Caco-2 (cell line): ENCODE measurements around the gene PLCG1. TPM values are rescaled to one million over a fixed set of nuclear protein-coding genes. Genes with fewer than 3 reads are reported as not detected.

Experiments used
- BruUV-seq: library from RNA; stranded (reverse); fragments of 400-500 nt; replicated peaks from 2 replicates; lab custom pipeline; 2021; lab: Mats Ljungman, UMichigan
- CTCF ChIA-PET: fragments of 300-600 bp; sonication (Branson Sonifier 250); formaldehyde crosslinking; loops from one replicate; lab custom pipeline; 2022; ENCODE audit warnings: antibody characterized with exemption; lab: Charles Lee
- POLR2A ChIA-PET: fragments of 300-600 bp; sonication (Branson Sonifier 250); formaldehyde crosslinking; loops from one replicate; lab custom pipeline; 2022; ENCODE audit warnings: antibody characterized with exemption; lab: Charles Lee
- DNase-seq, 2 experiments: peaks; one replicate each; pipeline versions ENCODE4 v3.0.0 to v3.0.0-alpha.2; 2020 to 2022
- H3K27me3 ChIP-seq: replicated peaks from 2 replicates; pipeline ENCODE4 v1.6.0; 2011; ENCODE audit warnings: low read length; ENCODE audit not compliant: control insufficient read depth, insufficient read depth
- H3K36me3 ChIP-seq: 2 replicates; pipeline ENCODE4 v1.5.1; 2011; ENCODE audit warnings: low read length; ENCODE audit not compliant: control insufficient read depth, insufficient read depth
- H3K4me1 ChIP-seq: fragments of 250-450 bp; sonication (Bioruptor Pico); 2 replicates; pipeline ENCODE4 v1.5.1; 2020; ENCODE audit warnings: mild to moderate bottlenecking
- H3K4me3 ChIP-seq: 2 replicates; pipeline ENCODE4 v1.5.1; 2011; ENCODE audit warnings: low read depth, mild to moderate bottlenecking, control low read depth, low read length
- H3K9me3 ChIP-seq: fragments of 250-450 bp; sonication (Bioruptor Pico); 2 replicates; pipeline ENCODE4 v1.5.1; 2020; ENCODE audit warnings: mild to moderate bottlenecking, moderate library complexity
- H3K27ac Mint-ChIP-seq: one replicate; pipeline ENCODE4 v1.8.0; 2022; ENCODE audit warnings: mixed read lengths; ENCODE audit not compliant: unreplicated experiment
- H3K27me3 Mint-ChIP-seq: one replicate; pipeline ENCODE4 v1.8.0; 2022; ENCODE audit warnings: mixed read lengths; ENCODE audit not compliant: insufficient read depth, unreplicated experiment
- H3K36me3 Mint-ChIP-seq: one replicate; pipeline ENCODE4 v1.8.0; 2022; ENCODE audit warnings: mild to moderate bottlenecking, mixed read lengths; ENCODE audit not compliant: insufficient read depth, unreplicated experiment
- H3K4me1 Mint-ChIP-seq: one replicate; pipeline ENCODE4 v1.8.0; 2022; ENCODE audit warnings: low read depth, mixed read lengths; ENCODE audit not compliant: unreplicated experiment
- H3K4me3 Mint-ChIP-seq: one replicate; pipeline ENCODE4 v1.8.0; 2022; ENCODE audit warnings: mild to moderate bottlenecking, moderate library complexity, mixed read lengths; ENCODE audit not compliant: unreplicated experiment
- H3K9me3 Mint-ChIP-seq: one replicate; pipeline ENCODE4 v1.8.0; 2022; ENCODE audit warnings: mixed read lengths; ENCODE audit not compliant: unreplicated experiment
- intact Hi-C: fragments of 100-400 bp; cut with micrococcal nuclease; formaldehyde crosslinking; loops from one replicate; pipeline ENCODE4 v1.10.0; 2022; ENCODE audit not compliant: unreplicated experiment
- total RNA-seq: library from RNA; stranded (reverse); gene quantifications from 2 replicates; pipeline ENCODE4 v1.2.3, GENCODE V29; 2022
- TF ChIP-seq, protein P1 (sequence below), 2 experiments: fragments of 200-600 bp in 1 of 2; IDR thresholded peaks; 1 replicate in 1 of 2; 2 replicates in 1 of 2; pipeline versions ENCODE4 v1.5.1 to v1.8.0; 2011 to 2022; ENCODE audit warnings: antibody characterized with exemption in 1 of 2, control low read depth in 1 of 2, inconsistent platforms in 1 of 2, low read depth in 1 of 2, low read length in 1 of 2, mild to moderate bottlenecking in 1 of 2, moderate library complexity in 1 of 2; ENCODE audit not compliant: insufficient read depth in 1 of 2, severe bottlenecking in 1 of 2, unreplicated experiment in 1 of 2

Gene PLCG1
- total RNA-seq, 1 experiment from 2014 or later = 196 TPM

DNA sequence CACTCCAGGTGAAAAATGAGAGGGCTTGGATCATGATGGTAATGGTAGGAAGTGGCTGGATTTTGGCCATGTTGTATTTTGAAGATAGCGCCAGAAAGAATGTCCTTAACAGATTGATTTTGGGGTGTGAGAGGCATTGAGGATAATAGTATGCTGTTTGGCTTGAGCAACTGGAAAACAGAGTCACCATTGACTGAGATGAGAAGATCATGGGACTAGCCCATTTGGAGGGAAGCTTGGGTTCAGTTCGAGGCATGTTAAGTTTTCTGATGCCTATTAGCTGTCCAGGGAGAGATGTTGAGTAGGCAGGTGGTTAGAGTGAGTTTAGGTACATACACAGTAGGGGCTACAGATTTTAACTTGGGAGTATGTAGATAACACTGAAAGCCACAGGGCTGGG is 23.3 kb downstream of the PLCG1 start:
- H3K4me3 ChIP-seq = no peak overlapping the region
- H3K27ac Mint-ChIP-seq = no peak overlapping the region
- H3K36me3 Mint-ChIP-seq = peaks cover 55% of the 10 kb centered on the region
- H3K4me1 Mint-ChIP-seq = peaks cover 23% of the 10 kb centered on the region
- no peaks in the 10 kb centered on the region for H3K27me3 ChIP-seq
- TF ChIP-seq, protein P1, sequence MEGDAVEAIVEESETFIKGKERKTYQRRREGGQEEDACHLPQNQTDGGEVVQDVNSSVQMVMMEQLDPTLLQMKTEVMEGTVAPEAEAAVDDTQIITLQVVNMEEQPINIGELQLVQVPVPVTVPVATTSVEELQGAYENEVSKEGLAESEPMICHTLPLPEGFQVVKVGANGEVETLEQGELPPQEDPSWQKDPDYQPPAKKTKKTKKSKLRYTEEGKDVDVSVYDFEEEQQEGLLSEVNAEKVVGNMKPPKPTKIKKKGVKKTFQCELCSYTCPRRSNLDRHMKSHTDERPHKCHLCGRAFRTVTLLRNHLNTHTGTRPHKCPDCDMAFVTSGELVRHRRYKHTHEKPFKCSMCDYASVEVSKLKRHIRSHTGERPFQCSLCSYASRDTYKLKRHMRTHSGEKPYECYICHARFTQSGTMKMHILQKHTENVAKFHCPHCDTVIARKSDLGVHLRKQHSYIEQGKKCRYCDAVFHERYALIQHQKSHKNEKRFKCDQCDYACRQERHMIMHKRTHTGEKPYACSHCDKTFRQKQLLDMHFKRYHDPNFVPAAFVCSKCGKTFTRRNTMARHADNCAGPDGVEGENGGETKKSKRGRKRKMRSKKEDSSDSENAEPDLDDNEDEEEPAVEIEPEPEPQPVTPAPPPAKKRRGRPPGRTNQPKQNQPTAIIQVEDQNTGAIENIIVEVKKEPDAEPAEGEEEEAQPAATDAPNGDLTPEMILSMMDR (IDR thresholded peaks at IDR 0.05; ENCODE audit: insufficient read depth in 1 of 2, low read depth in 1 of 2, low read length in 1 of 2, severe bottlenecking in 1 of 2, unreplicated experiment in 1 of 2) = no peak
- TSS peak; percentile 17 for BruUV-seq
- H3K36me3 ChIP-seq = peaks cover 26% of the 10 kb centered on the region
- H3K4me1 ChIP-seq = peaks cover 22% of the 10 kb centered on the region; the same call in 1 of the 2 replicates
- H3K9me3 ChIP-seq = no peaks in the 10 kb centered on the region
- H3K9me3 Mint-ChIP-seq = no peaks in the 10 kb centered on the region
- no peak for DNase-seq
- intact Hi-C loops = no loop called here
- no peak overlapping the region for H3K4me3 Mint-ChIP-seq
- CTCF ChIA-PET = no interaction called here
- no peaks in the 10 kb centered on the region for H3K27me3 Mint-ChIP-seq
- POLR2A ChIA-PET = interaction anchor here (0.5 kb wide), 1 partner anchor 202 kb away, joined by 3 read pairs; no protein-coding TSS in a partner anchor

DNA sequence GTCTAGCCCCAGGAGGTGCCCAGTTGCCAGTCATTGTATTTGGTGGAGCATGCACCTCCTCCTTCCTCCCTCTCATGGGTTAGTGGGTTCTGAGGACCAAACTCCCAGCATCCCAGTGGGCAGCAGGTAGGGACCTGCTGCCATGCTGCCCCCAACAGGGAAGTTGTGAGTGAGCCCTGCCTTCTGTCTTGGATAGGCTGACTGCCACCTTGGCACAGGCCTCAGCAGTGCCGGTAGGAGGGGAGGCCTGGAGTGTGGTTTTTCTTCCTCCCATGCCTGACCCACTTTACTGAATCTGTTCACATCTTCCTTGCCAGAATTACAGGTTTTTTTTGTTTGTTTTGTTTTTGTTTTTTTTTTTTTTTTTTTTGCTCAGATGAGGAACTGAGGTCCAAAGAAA is 24.5 kb downstream of the PLCG1 start:
- H3K27me3 ChIP-seq = no peaks in the 10 kb centered on the region
- Mint-ChIP-seq H3K4me3 (no peak overlapping the region), H3K9me3 (no peaks in the 10 kb centered on the region), H3K27ac (no peak overlapping the region), H3K27me3 (no peaks in the 10 kb centered on the region), H3K4me1 (peaks cover 20% of the 10 kb centered on the region), H3K36me3 (peaks cover 63% of the 10 kb centered on the region)
- no peak for DNase-seq
- BruUV-seq = no TSS peak
- TF ChIP-seq, protein P1 (IDR thresholded peaks at IDR 0.05; ENCODE audit: insufficient read depth in 1 of 2, low read depth in 1 of 2, low read length in 1 of 2, severe bottlenecking in 1 of 2, unreplicated experiment in 1 of 2) = no peak
- peaks cover 22% of the 10 kb centered on the region; the same call in 1 of the 2 replicates for H3K4me1 ChIP-seq
- peaks cover 30% of the 10 kb centered on the region for H3K36me3 ChIP-seq
- ChIA-PET CTCF (no interaction called here), POLR2A (no interaction called here)
- intact Hi-C loops = no loop called here
- H3K9me3 ChIP-seq = no peaks in the 10 kb centered on the region
- H3K4me3 ChIP-seq = no peak overlapping the region

DNA sequence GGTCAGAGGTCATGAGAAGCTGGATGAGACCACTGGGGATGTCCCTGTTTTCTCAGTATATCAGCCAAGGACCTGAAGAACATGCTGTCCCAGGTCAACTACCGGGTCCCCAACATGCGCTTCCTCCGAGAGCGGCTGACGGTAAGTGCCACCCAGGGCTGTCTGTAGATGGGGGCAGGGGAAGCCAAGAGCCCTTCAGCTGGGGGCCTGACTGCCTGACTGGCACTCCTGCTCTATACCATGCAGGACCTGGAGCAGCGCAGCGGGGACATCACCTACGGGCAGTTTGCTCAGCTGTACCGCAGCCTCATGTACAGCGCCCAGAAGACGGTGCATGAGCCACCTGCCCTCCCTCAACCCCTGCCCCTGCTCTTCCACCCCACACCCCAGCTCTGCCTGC is 25.1 kb downstream of the PLCG1 start:
- intact Hi-C loops = no loop called here
- TF ChIP-seq, protein P1 (IDR thresholded peaks at IDR 0.05; ENCODE audit: insufficient read depth in 1 of 2, low read depth in 1 of 2, low read length in 1 of 2, severe bottlenecking in 1 of 2, unreplicated experiment in 1 of 2) = no peak
- no peak for DNase-seq
- no peaks in the 10 kb centered on the region for H3K9me3 Mint-ChIP-seq
- Histone ChIP-seq H3K9me3 (no peaks in the 10 kb centered on the region), H3K36me3 (peaks cover 33% of the 10 kb centered on the region), H3K4me3 (no peak overlapping the region), H3K27me3 (no peaks in the 10 kb centered on the region), H3K4me1 (peaks cover 21% of the 10 kb centered on the region; the same call in 1 of the 2 replicates)
- H3K27ac Mint-ChIP-seq = no peak overlapping the region
- no peak overlapping the region for H3K4me3 Mint-ChIP-seq
- H3K4me1 Mint-ChIP-seq = peaks cover 15% of the 10 kb centered on the region
- no TSS peak for BruUV-seq
- H3K27me3 Mint-ChIP-seq = no peaks in the 10 kb centered on the region
- CTCF ChIA-PET = interaction anchor here (0.5 kb wide), 1 partner anchor 88 kb away, joined by 4 read pairs; no protein-coding TSS in a partner anchor
- POLR2A ChIA-PET = no interaction called here
- H3K36me3 Mint-ChIP-seq = peaks cover 63% of the 10 kb centered on the region
